ENCODE results near the gene OR5J2.
"Not testable (repeated sequence)": the region's sequence is repeated elsewhere in the genome, so short reads cannot be mapped to it uniquely, and the experiment has no call there.

The OR5J2 gene
- 0 reads per million in 3 experiments for total RNA-seq

GRCh38 chr11:56176318-56176717 is at the start of gene OR5J2:
Gene OR5J2 (plus strand): TSS chr11:56176618. CDS start chr11:56176618, 0 bp downstream.
- no peak for DNase-seq

DNA sequence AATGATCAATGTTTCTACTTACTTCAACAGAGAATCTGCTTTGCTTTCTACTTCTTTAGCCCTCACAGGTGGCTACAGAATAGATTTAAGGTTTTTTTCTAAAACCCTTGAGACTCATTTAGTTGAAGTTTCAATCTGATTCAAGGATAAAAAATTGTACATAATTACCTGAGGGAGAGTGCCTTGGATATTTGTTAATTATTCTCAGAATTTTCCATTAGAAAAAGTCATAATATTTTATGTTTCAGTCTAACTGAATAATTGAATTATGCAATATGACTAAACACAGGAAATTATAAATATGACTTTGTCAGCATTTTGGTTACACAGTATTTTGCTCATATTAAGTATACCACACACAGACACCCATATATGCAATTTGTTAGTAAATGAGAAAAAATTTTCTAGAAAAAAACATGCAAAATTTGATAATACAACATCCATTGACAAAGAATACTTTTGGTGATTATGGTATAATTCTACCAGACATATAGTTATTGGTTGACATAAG is 36.2 kb upstream of the OR5J2 start, which contains the start of gene OR8J3:
Gene OR8J3 (minus strand): TSS at position 51 of the 511 bp plus-strand sequence. CDS start 2,483 bp downstream, outside the sequence.
- no peak for DNase-seq

DNA sequence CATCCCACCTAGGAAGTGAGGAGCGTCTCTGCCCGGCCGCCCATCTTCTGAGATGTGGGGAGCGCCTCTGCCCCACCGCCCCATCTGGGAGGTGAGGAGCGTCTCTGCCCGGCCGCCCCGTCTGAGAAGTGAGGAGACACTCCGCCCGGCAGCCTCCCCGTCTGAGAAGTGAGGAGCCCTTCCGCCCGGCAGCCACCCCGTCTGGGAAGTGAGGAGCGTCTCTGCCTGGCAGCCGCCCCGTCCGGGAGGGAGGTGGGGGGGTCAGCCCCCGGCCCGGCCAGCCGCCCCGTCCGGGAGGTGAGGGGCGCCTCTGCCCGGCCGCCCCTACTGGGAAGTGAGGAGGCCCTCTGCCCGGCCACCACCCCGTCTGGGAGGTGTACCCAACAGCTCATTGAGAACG is 32.7 kb upstream of the OR5J2 start:
- not testable (repeated sequence) for DNase-seq

DNA sequence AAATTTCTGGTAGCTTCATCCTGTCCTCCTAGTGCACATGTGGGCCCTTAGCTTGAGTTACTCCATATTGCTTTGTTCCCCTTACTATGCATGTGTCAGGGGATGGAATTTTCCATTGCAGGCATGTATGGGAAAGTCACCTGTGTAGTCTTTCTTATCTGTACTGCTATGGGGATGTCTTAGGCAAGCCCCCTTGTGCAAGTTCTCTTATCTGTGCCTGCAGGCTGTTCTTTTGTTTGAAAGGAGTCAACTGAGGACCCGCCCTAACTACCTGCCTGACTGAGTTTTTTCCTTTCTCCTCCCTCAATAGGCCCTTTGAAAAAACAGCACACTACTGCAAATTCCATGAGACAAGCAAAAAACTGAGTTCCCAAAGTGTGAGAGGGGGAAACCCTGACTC is 25.0 kb upstream of the OR5J2 start:
- DNase-seq = no peak

GRCh38 chr11:56152333-56152732 is 24.1 kb upstream of the OR5J2 start:
- DNase-seq = no peak

- no peak for DNase-seq
Measured at GRCh38 chr11:56160217-56160616, 16.2 kb upstream of the OR5J2 start, which contains the start of gene OR8K5. Gene OR8K5 (minus strand): TSS chr11:56160317. CDS start chr11:56160317, 0 bp downstream.

GRCh38 chr11:56163804-56164203 is 12.6 kb upstream of the OR5J2 start:
- DNase-seq = no peak

DNA sequence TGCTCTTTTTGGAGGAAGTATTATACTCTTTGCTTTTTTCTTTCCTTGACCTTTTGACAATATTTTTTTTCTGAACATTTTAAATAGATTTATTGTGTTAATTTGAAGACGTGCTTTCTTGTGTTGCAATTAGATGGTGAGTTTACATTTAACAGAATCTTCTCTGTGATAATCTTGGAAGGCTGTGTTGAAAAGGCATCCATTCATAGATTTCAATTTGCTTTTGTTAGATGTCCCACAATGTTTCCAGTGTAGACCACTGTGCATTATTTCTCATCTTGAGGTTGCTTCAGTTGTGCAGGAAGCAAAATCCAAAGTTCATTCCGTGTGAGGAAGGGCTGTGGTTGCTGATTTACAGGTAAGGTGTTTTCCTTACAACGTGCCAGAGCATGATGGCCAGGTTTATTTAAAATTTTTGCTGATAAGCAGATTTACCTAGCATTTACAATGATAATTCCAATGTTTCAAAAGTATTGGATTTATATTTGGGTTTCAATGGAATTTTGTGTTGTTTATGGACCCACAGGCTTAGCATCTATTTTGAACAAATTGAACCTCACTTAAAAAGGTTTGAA is 4.1 kb upstream of the OR5J2 start:
- no peak for DNase-seq

- DNase-seq = no peak
Measured at GRCh38 chr11:56183459-56183858, 7.0 kb downstream of the OR5J2 start.

GRCh38 chr11:56188602-56189001 is 12.2 kb downstream of the OR5J2 start:
- no peak for DNase-seq

GRCh38 chr11:56196705-56197104 is 20.3 kb downstream of the OR5J2 start:
- DNase-seq = no peak

DNA sequence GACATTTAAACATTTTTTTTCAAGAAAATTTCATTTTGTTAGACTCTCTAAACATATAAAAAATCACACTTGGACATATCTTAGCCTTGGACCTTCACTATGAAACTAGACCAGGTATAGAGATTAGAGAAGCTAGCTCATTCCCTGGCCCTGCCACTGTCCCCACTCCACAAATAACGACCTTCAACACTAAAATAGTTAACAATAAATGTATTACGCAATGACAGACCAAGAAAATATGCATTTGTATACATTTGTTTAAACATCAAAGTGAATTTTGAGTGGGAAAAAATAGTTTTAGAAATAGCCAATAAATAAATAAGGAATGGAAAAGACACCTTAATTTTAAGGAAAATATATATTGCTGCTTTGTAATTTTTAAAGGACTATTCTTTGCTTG is 20.9 kb downstream of the OR5J2 start:
- no peak for DNase-seq

- DNase-seq = no peak
Measured at GRCh38 chr11:56207790-56208189, 31.4 kb downstream of the OR5J2 start.

- DNase-seq = no peak
Measured at GRCh38 chr11:56214537-56214936, 38.1 kb downstream of the OR5J2 start.

- DNase-seq = not testable (repeated sequence)
Measured at GRCh38 chr11:56219735-56220134, 43.3 kb downstream of the OR5J2 start.

All from central memory CD4-positive, alpha-beta T cell (primary cell).